ENCODE data around the gene MITD1.

GRCh38 chr2:99159594-99159993, 21.3 kb downstream of the MITD1 start:
- TF ChIP-seq, protein P1, sequence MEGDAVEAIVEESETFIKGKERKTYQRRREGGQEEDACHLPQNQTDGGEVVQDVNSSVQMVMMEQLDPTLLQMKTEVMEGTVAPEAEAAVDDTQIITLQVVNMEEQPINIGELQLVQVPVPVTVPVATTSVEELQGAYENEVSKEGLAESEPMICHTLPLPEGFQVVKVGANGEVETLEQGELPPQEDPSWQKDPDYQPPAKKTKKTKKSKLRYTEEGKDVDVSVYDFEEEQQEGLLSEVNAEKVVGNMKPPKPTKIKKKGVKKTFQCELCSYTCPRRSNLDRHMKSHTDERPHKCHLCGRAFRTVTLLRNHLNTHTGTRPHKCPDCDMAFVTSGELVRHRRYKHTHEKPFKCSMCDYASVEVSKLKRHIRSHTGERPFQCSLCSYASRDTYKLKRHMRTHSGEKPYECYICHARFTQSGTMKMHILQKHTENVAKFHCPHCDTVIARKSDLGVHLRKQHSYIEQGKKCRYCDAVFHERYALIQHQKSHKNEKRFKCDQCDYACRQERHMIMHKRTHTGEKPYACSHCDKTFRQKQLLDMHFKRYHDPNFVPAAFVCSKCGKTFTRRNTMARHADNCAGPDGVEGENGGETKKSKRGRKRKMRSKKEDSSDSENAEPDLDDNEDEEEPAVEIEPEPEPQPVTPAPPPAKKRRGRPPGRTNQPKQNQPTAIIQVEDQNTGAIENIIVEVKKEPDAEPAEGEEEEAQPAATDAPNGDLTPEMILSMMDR (conservative IDR thresholded peaks at IDR 0.05; ENCODE audit: low read depth, low read length): no peak
- TF ChIP-seq EZH2 (IDR thresholded peaks at IDR 0.05; ENCODE audit: low read length, unreplicated experiment): no peak

Measured in PC-3 (cell line).